Mesenteric fat pad (tissue), 1 donor: ENCODE data around the gene CRYBG2. TPM values are rescaled to one million over a fixed set of nuclear protein-coding genes. Genes with fewer than 3 reads are reported as not detected.
"Not testable (repeated sequence)": the region's sequence is repeated elsewhere in the genome, so short reads cannot be mapped to it uniquely, and the experiment has no call there.

ENCODE experiments used
- DNase-seq: peaks from one replicate; pipeline ENCODE4 v3.0.0-alpha.2; 2020; ENCODE audit warnings: low spot score
- total RNA-seq: library from RNA; stranded (reverse); fragmentation: NEBNext Ultra II Directional; extraction: Animal tissue kit (Norgen Biotek cat#: 25700); gene quantifications from one replicate; pipeline ENCODE4 v1.2.1, GENCODE V29; 2021
- donor health status: DM: yes; HTN: yes; CAD: no.

The CRYBG2 gene
- total RNA-seq, 1 donor from 2014 or later = 0.06 TPM

DNA sequence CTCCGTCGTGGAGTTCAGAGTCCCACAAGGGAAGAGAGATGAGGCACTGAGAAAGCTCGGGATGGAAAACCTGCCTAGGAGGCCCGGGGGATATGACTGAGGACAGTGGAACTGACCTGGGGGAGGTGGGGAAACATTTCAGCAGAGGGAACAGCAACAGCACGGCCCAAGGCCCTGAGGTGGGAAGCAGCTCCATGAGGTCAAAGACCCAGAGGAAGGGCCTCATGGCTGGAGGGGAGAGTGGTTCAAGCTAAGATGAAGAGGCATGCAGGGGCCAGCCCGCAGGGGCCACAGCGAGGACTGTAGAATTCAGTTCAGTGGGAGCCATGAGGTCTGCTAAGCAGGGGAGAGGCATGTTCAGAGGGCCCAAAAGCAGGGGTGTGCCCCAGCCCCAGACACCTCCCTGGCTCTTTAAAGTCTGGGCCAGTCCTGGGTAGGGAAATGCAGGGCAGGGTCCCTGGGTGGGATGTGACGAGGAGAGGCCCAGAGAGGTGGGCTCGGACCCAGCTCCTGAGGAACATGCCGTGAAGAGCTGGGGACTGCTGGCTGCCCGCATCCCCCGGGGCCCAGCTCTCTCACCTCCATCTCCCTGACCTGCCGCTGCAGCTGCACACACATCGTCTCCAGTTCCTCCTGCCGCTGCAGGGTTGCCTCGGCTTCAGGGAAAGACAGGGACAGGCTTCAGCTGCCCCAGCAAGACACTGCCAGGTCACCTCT lies 57.4 kb downstream of the CRYBG2 start:
- DNase-seq = no peak

DNA sequence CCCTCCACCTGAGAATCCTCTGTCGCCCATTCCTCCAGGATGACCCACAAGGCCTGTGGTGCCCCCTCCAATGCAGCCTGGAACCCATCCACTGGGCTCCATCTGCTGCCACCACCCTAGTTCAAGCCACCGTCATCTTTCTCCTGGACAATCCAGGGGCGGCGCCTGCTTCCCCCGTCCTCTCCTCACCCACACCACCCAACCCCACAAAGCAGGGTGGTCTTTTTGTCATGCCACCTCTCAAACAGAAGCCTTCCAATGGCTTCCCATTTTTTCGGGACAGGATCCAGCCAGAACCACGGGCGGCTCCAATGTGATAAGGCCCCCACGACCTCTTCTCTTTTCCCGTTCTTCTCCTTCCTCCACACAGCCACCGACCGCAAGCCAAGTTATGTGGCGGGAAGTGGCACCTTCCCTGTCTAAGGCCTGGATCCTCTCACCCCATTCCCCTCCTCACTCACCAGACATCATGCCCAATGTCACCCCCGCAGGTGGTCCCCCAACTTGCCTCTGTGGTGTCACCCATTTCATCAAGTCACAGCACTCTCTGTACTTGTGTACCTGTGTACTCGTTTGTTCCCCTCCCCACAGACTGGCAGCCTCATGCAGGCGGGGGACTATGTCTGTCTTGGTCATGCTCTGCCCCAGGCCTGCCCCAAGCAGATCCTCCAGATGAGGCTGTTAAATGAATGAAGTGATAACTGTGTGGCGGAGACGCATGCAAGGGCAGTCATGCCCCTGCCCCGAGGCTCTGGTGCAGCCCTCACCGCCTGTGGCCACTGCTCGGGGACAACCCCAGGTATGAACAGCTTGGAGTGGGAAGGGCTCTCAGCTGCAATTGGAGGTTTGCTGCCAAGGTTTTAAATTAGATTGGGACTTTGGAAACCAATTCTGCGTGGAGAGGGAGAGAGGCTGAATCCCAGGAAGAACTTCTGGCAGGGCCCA lies 58.5 kb downstream of the CRYBG2 start:
- DNase-seq = no peak

DNA sequence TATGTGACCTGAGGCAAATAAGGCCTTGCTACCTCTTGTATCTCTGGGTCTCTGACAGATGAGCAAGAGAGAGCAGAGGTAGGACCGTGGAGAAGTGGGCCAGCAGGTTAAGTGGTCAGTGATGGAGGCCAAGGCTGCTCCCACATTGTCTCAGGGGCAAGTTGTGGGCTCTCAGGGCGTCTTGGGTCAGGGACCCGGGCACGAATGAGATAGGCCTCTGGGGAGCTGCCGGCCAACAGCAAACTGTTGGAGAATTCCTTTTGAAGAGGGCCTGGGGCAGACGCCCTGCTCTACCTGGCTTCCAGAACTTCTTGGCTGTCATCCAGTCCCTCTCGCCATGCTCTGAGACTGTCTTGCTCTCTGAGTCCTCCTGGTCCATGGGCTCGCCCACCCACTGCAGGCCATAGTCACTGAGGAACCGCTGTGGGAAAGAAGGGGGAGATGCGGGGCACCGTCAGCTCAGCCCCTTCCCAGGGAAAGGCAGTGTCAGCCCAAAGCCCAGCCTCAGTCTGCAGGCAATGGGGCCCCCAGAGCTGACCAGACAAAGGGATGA lies 59.9 kb downstream of the CRYBG2 start:
- peak; percentile 80 for DNase-seq

DNA sequence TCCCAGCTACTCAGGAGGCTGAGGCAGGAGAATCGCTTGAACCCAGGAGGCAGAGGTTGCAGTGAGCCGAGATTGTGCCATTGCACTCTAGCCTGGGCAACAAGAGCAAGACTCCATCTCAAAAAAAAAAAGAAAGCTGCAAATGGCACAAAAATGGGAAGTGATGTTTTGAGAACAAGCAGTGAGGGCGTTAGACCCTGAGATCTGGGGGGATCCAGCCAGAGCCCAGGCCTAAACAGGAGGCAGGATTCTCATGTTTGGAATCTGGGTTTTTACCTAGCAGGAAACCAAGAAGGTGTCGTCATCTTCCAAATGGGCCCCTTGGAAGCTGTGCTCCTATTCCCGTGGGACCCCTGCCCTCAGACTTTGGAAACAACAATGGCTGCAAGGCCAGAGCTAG lies 61.2 kb downstream of the CRYBG2 start:
- not testable (repeated sequence) for DNase-seq

DNA sequence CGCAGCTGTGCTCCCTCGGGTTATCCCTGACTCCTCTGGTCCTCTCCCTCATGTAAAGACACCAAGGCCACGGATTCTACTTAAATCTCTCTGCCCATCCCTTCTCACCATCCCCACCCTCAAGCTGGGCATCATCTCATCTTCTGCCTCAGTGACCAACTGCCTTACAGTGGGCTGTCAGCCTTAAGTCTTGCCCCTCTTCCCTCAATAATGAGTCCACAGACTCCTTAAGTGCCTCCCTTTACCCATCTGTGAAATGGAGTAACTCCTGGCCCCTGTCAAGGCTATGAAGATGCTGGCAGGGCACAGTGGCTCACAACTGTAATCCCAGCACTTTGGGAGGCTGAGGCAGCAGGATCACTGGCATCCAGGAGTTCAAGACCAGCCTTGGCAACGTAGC lies 62.0 kb downstream of the CRYBG2 start:
- no peak for DNase-seq

DNA sequence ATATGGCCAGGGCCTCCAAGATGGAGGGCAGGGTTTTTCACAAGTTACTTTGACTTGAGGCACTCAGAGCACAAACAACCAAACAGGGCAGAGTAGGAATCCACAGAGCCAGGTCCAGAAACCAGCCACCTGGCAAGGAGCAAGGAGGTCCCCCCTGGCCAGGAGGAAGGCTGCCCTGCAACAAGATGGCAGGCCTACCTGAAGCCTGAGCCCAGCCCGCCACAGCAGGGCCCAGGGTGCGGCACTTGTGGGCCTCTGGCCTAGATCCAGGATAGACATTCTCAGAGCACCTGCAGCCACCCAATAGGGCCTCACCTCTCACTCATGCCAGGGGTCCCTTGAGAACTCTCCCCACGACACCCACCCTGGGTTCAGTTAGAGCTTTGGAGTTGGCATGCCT lies 62.5 kb downstream of the CRYBG2 start:
- no peak for DNase-seq

DNA sequence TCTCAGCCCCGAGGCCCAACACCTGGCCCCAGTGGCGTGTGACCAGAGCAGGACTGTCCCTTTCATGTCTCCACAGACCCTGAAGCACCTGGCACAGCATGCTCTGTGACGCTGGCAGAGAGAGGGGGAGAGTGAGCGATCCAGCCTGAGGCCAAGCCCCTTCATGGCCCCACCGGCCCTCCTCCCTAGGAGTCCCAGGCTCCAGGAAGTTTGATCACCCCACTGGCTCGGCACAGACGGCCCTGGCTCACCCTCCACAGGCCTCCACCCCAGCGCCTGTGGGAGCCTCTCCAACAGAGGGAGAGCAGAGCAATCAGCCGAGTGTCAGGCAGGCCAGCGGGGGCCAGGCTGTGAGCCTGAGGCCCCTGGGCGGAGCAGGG lies 63.1 kb downstream of the CRYBG2 start:
- DNase-seq = no peak

DNA sequence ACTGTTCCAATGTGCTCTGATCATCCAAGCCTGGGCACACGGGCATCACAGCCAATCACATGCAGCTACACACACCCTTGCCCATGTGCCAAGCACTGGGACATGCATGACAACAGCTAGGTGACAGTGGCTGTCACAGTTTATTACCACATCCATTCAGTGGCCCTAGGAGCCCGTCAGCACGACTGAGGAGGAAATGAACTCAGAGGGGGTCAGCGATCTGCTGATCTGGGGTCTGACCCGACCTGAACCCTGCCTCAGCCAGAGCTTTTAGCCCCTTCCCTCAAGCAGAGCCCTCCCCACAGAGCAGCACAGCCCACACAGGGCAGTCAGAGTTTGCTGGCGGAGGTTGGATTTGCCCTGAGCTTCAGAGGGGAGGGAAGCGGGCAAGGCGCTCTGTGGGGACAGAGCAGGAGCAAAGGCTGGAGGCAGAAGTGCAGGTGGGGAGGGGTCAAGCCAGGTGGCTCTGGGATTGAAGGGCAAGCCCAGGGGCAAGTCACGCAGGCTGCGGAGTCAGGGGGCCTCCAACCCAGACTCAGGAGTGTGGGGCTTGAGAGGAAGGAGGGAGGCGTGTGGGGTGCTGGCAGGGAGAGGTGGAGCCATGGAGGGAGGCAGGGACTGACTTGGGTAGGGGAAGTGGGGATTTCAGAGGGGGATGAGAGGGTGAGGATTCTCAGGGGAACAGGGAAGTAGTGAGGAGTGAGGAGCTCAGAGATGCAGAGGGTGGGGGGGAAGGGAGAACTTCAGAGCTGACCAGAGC lies 63.6 kb downstream of the CRYBG2 start:
- DNase-seq = no peak

DNA sequence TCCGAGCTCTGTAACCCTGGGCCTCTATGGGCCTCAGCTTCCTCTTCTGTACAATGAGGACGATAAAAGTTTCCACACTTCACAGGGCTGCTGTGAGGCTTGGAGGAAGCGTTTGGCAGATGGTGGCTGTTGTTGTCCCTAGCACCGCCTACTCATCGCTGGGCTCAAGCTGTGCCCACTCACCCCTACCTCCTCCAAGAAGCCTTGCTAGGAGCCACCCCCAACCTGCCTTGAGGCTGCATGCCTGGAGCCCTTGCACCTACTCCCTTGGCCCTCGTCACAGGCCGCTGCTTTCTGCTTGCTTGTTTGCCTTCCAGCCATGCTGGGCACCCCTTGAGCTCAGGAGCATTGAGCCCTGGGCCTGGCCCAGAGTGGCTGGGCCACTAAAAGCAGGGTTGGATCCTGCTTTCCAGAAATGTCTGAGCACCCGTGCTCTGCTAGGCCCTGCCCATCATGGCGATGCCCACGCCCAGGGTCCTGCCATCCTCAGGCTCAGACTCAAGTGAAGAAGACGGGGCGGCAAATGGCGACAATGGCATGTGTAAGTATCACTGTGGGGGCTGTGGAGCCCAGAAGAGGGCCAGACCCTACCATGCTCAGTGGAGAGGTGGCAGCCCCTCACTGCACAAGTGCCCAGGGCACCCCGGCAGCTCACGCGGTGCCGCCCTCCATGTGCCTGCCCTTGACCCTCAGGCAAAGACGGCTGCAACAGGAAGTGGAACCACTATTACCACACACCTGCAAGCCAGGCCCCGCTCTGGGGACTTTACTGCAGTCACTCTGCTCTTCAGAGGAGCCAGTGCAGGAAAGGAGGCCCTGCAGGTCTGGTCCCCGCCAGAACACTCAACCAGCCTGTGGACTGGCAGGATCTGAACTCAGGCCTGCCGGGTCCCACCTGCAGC lies 64.5 kb downstream of the CRYBG2 start:
- no peak for DNase-seq

DNA sequence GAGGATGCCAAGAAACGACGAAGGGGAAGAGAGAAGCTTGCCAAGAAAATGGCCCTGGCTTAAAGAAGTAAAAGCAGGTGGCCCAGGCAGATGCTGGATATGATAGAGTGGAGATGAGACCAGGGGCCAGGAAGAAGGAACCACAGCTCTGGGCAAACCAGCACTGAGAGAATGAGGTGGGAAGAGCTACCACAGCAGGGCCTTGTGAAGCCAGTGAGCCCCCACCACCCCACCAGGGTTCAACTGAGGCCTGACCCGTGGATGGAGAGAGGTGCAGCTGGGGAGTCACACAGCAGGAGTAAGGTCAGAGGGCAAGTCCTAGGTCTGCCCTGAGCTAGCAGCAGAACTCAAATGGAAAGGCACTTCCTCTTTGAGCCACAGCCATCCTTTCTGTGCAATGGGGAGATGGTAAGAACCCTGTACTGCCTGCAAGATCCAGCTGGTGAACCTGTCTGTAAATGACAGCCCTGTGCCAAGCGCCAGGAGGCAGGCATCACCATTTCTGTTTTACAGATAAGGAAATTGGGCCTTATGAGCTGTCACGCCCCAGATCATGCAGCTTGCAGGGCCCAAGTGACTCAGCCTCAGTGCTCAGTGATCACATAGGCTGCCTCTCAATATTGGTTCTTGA lies 65.5 kb downstream of the CRYBG2 start:
- DNase-seq = no peak

DNA sequence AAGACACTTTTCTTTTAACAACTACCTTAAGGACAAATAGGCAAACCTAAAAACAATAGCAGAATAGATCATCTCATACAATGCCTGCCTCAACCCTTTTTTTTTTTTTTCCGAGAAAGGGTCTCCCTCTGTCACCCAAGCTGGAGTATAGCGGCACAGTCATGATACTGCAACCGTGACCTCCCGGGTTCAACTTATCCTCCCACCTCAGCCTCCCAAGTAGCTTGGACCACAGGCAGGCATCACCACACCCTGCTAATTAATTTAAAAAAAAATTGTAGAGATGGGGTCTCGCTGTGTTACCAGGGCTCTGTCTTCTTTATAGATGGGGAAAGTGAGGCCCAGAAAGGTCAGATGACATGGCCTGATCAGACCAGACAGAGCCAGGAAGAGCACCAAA lies 66.1 kb downstream of the CRYBG2 start:
- no peak for DNase-seq

DNA sequence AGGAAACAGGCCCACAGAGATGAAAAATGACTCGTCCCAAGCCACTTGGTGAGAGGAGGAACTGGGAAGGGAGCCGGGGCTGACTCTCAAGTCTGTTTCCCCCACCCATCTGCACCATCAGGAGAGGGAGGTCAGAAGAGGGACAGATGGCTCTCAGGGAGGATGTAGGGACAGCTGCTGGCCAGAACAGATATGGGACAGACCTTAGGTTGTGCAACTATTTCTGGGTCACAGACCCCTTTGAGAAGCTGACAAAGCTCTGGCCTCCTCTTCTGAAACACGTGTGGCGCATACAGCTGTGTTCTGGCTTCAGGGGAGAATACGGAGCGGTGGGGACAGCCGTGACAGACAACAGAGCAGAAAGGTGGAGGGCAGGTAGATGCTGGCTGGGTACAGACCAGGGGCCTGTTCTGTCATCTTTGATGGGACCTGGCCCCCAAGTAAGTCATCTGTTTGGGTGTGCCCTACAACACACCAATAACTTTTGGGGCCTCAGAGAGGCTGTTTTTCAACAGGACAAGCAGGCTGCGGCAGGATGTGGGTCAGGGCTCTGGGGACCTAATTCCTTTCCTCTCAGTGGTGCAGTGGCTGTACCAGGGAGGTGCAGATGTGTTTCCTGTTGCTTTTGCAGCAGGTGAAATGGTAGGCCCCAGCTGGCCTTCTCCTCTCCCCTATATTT lies 66.8 kb downstream of the CRYBG2 start:
- DNase-seq = no peak

DNA sequence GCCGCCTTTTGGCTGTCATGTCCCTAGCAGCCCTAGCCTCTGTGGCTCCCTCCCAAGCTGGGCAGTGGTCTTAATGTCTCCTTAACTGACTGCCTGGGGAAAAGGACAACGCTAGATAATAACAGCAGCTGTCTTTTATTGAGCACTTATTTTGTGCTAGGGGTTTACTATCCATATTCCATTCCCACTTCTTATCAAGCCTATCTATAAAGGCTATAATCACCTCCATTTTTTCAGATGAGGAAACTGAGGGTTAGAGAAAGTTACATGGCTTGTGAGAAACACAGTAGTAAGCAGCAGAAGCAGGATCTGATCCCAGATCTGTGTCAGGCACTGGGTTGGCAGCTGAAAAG lies 67.9 kb downstream of the CRYBG2 start:
- no peak for DNase-seq

DNA sequence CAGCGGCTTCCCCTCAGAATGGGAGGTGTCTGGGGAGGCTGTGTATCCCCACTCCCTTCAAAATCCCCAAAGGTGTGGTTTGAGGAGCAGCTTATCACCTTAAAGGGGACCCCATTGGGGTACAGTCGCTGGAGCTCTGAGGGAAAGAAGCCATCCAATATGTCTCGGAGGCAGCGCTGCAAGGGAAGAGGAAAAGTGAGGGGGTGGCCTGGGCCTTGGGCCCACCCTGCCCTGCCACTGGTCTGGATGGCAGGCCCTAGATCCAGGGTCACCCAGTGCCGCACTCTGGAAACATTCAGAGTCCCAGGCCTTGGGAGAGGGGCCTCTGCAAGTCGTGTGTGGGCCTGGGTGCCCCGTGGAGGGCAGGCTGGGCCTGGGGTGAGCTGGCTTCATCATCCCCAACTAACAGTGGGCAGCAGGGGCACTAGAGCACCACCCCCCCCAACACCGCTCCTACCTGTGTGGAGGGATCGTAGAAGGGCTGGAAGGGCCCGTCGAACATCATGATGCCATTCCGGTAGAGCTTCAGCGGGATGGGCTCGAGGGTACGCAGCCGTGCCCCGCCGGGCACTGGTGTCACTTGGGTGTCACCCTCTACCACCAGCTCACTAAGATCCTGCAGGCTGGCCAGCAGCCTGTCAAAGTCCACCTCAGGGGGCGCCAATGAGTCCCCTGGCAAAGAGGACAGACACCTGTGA lies 68.4 kb downstream of the CRYBG2 start:
- no peak for DNase-seq

DNA sequence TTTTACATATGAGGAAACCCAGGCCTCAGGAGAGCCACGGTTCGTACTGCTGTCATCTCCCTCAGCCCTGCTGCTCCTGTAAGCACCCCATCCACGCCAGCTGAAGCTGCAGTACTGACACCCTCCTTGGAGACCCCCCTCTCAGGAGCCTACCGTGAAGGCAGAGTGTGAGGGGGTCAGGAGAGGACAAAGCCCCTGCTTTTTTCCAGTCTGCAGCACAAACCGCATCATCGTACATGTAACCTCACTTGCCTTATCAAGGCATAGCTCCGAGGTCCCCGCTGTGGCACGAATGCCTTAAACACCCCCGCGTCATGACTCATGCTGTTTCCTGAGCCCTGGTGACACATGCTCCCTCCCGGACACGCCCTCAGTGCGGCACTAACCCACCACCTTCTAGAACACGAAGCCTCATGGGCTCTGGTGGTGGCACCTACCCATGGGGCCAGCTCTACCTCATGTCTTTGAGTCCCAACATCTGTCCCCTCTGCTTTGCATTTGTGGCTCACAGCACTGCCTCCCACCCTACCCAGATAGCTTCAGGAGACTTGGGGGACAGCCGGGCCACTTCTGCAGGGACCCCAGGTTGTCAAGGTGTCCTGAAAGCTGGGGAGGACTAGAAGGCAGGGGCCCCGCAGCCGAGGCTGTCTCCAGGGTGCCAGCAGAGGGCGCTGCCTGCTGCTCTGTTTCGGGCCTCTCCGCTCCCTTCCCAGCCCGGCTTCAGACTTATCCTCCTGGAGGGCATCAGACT lies 69.2 kb downstream of the CRYBG2 start:
- no peak for DNase-seq

DNA sequence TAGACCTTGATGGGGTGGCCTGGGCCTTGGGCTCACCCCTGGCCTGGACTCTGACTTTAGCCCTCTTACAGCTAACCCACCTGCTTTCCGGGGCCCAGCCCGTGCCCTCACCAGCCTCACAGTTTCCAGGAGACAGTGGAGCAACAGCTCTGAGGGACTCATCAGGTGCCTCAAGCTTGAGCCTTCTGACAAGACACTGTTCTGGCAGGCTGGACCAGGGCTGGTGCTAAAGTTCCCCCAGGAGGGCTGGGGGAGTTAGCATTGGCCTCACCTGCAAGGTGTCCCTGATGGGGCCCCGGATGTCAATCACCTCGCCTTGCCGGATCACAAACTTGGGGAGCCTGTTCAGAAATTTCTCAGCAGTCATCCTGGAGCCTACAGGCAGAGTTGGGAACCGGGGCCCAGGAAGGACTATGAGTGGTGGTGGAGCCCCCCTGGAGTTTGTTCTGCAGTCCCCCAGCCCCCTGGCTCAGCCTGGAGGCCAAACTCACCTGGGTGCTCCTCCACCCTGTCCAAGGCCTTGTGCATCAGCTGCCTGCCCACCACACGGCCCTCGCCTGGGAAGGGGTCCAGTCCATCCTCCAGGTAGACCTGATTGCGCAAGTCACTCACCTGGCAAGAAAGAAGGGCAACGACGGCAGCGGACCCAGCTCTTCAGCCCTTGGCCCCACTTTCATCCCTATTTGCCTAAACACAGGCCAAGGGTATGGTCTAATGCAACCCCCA lies 69.9 kb downstream of the CRYBG2 start:
- no peak for DNase-seq

DNA sequence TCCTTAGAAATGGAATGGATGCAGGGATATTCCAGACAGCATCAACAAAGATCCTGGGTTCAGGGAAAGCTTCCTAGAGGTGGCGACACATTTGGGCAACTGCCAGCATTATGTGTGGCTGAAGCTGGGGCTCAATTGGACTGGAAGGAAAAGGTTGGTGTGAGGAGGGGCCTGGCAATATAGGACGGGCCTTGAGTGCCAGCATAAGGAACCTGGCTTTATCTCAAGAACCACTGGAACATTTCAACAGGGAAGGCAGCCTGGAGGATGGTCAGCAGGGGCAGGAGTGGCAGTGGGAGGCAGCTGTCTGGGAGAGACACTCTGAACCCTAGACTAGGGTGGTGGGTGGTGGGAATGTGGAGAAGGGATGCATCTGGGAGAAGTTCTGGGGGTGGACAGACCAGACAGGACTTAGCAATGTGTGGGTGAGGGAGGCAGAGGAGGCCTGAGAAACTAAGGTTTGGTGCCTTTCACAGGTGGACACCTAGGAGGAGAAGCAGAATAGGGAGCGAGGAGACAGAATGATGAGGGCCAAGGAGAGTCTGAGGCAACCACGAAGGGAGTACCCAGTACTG lies 70.6 kb downstream of the CRYBG2 start:
- DNase-seq = no peak
